ENCODE data around the gene ZNF287. TPM values are rescaled to one million over a fixed set of nuclear protein-coding genes. Genes with fewer than 3 reads are reported as not detected.

ZNF287 gene
- total RNA-seq, 4 donors from 2014 or later, result 3.8 to 6.4 (median 4.8) TPM

DNA sequence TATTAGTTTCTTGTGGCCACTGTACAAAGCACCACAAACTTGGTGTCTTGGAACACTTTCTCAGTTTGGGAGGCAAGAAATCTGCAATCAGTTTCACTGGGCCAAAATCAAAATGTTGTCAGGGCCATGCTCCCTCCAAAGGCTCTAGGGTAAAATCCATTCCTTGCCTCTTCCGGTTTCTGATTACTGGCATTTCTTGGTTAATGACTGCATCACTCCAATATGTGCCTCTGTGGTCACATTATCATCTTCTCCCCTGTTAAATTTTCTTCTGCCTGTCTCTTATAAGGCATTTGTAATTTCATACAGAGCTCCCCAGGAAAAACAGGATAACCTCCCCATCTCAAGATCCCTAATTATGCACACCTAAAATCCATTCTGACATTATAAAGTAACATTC lies 34.8 kb downstream of the ZNF287 start:
- TF ChIP-seq, protein P1, sequence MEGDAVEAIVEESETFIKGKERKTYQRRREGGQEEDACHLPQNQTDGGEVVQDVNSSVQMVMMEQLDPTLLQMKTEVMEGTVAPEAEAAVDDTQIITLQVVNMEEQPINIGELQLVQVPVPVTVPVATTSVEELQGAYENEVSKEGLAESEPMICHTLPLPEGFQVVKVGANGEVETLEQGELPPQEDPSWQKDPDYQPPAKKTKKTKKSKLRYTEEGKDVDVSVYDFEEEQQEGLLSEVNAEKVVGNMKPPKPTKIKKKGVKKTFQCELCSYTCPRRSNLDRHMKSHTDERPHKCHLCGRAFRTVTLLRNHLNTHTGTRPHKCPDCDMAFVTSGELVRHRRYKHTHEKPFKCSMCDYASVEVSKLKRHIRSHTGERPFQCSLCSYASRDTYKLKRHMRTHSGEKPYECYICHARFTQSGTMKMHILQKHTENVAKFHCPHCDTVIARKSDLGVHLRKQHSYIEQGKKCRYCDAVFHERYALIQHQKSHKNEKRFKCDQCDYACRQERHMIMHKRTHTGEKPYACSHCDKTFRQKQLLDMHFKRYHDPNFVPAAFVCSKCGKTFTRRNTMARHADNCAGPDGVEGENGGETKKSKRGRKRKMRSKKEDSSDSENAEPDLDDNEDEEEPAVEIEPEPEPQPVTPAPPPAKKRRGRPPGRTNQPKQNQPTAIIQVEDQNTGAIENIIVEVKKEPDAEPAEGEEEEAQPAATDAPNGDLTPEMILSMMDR (IDR thresholded peaks at IDR 0.05; ENCODE audit: low read depth), result no peak

DNA sequence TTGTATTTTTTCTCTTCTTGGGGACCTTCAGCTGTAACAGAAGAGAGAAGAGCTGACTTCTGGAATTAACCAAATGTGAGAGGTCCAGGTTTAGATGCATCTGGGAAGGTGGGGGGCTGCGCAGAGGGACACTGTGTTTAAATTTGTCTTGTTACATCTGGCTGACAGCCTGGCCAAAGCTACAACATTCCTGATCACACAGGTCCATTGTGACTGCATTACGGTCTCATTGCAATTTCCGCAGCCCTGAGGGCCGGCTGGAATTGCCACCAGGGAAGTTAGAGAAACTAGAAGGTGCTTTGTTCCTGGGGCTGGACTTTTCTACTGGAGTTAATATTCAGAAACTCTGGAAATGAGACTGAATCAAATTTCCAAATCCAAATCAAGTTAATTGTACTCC lies 39.1 kb downstream of the ZNF287 start:
- TF ChIP-seq, protein P1 (IDR thresholded peaks at IDR 0.05; ENCODE audit: low read depth), result no peak

DNA sequence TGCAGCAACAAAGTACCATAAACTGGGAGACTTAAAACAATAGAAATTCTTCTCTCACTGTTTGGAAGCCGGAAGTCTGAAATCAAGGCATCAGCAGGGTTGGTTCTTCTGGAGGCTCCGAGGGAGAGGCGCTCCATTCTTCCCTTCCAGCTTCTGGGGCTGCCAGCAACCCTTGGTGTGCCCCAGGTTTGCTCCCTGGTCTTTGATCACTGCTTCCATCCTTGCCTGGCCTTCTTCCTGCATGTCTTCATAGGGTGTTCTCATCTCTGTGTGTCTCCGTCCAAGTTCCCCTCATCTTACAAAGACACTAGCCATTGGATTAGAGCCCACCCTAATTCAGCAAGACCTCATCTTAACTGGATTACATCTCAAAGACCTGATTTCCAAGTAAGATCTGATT lies 41.7 kb downstream of the ZNF287 start:
- TF ChIP-seq, protein P1 (IDR thresholded peaks at IDR 0.05; ENCODE audit: low read depth), result no peak

GRCh38 chr17:16521070-16521727 lies 47.8 kb downstream of the ZNF287 start:
- TF ChIP-seq, protein P1 (IDR thresholded peaks at IDR 0.05; ENCODE audit: low read depth), result no peak

DNA sequence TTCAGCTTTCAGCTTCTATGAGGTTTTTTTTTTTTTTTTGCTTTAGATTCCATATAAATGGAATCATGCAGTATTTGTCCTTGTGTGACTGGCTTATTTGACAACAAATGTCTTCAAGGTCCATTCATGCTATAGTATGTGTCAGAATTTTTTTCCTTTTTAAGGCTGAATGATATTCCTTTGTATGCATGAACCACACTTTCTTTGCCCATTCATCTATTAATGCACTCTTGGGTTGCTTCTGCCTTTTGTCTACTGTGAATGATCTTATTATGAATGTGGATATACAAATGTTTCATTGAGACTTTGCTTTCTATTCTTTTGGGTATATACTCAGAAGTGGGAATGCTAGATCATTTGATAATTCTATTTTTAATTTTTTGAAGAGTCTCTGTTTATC lies 50.0 kb downstream of the ZNF287 start:
- TF ChIP-seq, protein P1 (IDR thresholded peaks at IDR 0.05; ENCODE audit: low read depth), result no peak

DNA sequence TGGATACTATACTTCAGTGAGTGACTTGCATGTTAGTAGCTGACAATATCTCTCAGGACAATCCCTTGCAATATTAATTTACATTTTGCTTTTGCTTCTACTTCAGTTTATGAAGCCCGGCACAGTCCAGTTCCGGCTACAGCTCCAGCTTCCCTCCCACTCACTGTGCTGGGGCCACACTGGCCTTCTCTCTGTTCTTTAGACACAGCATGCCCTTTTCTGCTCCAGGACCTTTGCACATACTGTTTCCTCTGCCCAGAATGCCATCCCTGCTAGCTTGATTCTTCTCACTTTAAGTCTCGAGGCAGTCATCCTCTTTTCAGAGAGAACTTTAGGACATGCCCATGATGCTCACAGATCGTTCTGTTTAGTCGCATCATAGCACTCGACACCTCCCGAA lies 51.5 kb downstream of the ZNF287 start:
- TF ChIP-seq, protein P1 (IDR thresholded peaks at IDR 0.05; ENCODE audit: low read depth), result no peak

DNA sequence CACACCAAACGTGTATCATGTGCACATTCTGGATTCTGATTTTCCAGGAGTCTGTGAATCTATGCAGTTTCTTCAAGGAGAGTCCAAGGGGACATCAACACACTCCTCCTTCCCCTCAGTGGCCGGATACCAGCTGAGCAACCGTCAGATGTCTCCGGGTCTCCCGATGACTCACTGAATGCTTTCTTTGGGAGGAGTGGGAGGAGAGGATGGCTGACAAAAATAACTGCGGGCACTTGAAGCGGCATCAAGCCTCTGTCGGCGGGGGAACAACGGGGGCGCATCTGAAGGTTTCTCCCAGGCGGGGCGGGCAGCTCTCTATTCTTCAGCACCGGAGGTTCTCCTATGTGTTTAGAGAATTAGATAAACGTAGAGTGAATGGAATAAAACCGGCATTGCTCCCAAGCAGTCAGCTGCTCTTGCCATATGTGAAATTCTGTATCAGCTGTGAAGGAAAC lies 52.4 kb downstream of the ZNF287 start:
- TF ChIP-seq, protein P1 (IDR thresholded peaks at IDR 0.05; ENCODE audit: low read depth), result no peak
